HG02610 (cell line): ENCODE results near the gene KLHL42.
"Not testable (repeated sequence)": the region's sequence is repeated elsewhere in the genome, so short reads cannot be mapped to it uniquely, and the experiment has no call there.

Source experiments
- ATAC-seq: cut with Tn5 transposase; IDR thresholded peaks from one replicate; pipeline ENCODE4 v1.9.1; 2021; ENCODE audit warnings: mild to moderate bottlenecking, moderate library complexity; ENCODE audit not compliant: unreplicated experiment

Gene KLHL42, protein sequence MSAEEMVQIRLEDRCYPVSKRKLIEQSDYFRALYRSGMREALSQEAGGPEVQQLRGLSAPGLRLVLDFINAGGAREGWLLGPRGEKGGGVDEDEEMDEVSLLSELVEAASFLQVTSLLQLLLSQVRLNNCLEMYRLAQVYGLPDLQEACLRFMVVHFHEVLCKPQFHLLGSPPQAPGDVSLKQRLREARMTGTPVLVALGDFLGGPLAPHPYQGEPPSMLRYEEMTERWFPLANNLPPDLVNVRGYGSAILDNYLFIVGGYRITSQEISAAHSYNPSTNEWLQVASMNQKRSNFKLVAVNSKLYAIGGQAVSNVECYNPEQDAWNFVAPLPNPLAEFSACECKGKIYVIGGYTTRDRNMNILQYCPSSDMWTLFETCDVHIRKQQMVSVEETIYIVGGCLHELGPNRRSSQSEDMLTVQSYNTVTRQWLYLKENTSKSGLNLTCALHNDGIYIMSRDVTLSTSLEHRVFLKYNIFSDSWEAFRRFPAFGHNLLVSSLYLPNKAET

DNA sequence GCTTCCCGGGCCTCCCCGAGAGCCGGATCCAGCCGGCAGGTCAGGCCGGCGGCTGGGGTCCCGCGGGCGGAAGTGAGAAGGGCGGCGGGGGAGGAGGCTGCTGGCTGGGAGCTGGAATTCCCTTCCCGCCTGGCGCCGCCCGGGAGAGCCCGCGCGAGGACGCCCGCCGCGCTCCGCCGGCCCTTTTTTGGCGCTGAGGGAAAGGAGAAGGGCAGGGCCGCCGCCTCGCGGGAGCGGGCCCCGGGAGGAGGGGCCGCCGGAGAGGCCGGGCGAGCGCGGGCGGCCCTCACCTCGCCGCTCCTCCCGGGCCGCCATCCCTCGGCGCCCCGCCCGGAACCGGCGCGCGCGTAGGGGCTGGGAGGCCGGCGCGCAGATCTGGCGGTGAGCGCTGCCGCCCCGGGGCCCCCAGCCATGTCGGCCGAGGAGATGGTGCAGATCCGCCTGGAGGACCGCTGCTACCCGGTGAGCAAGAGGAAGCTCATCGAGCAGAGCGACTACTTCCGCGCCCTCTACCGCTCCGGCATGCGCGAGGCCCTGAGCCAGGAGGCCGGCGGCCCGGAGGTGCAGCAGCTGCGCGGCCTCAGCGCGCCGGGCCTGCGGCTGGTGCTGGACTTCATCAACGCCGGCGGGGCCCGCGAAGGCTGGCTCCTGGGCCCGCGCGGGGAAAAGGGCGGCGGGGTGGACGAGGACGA is at the start of gene KLHL42, which contains the start of gene MANSC4:
KLHL42 (plus strand) TSS at position 314 of the 692 bp plus-strand sequence; CDS start at position 412, 98 bp downstream.
MANSC4 (minus strand) TSS at position 317 of the 692 bp plus-strand sequence. CDS start 8,960 bp downstream, outside the sequence.
- ATAC-seq, result peak; percentile 79

DNA sequence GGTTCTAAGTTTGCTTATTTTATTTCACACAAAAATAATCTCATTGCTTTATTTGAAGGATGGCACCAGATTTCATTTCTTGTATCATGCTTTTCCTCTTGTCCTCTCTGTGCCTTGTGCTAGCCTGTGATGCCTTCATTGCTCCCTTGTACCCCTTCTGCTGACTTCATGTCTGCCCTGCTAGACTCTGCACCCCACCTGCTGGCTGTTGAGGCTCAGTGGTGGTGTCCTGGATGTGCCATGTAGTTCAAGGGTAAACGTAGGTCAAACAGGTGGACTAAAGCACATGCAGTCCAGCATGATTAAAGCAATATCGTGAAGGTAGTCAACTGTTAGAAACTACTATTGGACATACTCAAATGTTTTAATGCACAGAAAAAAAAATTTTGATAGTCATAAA is 47.8 kb upstream of the KLHL42 start:
- no peak for ATAC-seq

DNA sequence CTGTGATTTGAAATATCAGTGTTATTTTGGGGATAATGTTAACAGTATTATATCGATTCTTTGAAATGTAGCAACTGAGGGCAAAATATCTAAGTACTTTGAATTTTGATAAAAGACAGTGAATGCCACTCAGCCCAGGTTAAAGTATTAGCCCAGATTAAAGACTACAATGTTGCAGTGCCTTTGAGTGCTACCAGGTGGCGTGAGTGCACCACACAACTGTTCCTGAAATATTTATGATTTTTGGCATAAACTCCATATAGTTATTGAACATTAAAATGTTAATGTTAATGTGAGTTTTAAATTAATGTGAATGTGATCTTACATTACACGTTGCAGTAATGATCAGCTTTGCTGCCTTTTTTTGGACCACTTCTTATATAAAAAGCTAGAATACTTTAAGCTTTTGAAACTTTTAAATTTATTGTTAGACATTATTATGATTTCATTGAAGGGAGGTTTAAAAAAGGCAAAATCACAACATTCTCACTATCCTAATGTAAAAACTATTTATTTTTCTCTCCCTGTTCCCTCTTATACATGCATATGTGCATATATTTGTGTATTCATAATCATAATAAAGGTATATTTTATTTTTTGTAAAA is 46.9 kb upstream of the KLHL42 start:
- ATAC-seq, result peak; percentile 68

GRCh38 chr12:27733791-27734190 is 46.2 kb upstream of the KLHL42 start:
- no peak for ATAC-seq

DNA sequence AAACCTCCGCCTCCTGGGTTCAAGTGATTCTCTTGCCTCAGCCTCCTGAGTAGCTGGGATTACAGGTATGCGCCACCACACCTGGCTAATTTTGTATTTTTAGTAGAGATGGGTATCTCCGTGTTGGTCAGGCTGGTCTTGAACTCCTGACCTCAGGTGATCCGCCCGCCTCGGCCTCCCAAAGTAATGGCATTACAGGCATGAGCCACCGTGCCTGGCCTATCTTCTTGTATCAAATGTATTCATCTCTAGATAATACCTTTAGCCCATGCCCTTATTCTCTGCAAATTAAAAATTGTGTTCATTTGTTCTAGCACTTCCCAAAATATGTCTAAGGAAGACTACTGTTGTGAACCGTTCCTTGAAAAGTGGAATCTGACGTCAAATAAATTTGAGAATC is 45.7 kb upstream of the KLHL42 start:
- ATAC-seq, result not testable (repeated sequence)

DNA sequence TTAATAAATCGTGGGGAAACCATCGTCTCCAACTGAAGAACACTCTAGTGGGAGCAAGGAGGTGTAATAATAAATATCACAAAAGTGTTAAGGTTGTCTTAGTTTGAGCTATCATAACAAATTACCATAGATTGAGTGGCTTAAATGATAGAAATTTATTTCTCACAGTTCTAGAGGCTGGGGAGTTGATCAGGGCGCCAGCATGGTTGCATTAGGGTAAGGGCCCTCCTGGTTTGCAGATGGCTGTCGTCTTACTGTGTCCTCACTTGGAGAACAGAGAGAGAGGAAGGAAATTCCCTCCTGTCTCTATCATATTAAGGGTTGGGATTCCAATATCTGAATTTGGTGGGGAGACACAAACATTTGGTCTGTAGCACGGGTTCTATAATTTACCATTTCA is 36.4 kb upstream of the KLHL42 start:
- ATAC-seq, result no peak

DNA sequence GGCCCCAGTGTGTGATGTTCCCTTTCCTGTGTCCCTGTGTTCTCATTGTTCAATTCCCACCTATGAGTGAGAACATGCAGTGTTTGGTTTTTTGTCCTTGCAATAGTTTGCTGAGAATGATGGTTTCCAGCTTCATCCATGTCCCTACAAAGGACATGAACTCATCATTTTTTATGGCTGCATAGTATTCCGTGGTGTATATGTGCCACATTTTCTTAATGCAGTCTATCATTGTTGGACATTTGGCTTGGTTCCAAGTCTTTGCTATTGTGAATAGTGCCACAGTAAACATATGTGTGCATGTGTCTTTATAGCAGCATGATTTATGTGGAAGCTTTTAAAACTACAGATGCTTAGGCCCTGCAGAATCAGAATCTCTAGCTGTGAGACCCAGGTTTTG is 34.3 kb upstream of the KLHL42 start:
- not testable (repeated sequence) for ATAC-seq

- ATAC-seq, result no peak
These were observed 32.8 kb upstream of the KLHL42 start for GRCh38 chr12:27747111-27747820.

GRCh38 chr12:27751386-27752047 is 28.5 kb upstream of the KLHL42 start:
- ATAC-seq, result no peak

GRCh38 chr12:27754795-27755194 is 25.2 kb upstream of the KLHL42 start:
- ATAC-seq, result no peak

- ATAC-seq, result no peak
These were observed 23.3 kb upstream of the KLHL42 start for GRCh38 chr12:27756670-27757195.

DNA sequence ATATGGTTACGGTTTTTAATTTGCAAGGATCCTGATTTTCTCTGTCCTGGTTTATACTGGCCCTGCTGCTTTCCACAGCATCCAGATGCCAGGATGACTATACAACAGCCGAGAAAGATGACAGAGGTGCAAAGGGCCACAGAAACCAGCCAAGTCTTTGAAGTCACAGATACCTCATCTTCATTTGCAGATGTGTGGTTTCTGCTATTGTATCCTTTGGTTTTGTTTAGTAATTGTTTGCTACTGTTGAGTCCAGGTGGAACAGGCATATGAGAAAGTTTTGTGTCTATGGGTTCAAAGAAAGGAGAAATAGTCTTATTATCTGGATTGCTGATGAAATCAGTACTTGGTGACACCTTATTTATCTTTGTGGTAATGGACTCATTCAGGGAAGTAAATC is 17.3 kb upstream of the KLHL42 start:
- ATAC-seq, result peak; percentile 53

DNA sequence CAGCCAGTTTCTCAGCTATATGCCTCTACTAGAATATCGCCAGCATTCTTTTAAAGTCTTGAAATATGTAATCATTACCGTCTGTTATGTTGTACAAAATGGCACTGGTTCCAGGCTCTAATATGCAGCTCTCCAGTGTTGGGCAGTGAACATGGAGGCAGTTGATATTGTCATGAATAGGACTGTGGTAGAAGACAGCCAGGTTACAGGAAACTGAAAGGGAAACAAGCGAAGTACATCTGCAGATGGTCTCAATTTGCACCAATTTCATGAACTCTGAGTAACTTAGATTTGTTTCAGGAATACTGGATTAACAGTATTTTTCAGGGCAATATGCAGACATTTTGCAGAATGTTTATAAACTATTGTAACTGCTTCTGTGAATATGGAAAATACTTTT is 13.4 kb upstream of the KLHL42 start:
- ATAC-seq, result peak; percentile 67

- no peak for ATAC-seq
These were observed 10.8 kb upstream of the KLHL42 start for GRCh38 chr12:27769142-27769673.

DNA sequence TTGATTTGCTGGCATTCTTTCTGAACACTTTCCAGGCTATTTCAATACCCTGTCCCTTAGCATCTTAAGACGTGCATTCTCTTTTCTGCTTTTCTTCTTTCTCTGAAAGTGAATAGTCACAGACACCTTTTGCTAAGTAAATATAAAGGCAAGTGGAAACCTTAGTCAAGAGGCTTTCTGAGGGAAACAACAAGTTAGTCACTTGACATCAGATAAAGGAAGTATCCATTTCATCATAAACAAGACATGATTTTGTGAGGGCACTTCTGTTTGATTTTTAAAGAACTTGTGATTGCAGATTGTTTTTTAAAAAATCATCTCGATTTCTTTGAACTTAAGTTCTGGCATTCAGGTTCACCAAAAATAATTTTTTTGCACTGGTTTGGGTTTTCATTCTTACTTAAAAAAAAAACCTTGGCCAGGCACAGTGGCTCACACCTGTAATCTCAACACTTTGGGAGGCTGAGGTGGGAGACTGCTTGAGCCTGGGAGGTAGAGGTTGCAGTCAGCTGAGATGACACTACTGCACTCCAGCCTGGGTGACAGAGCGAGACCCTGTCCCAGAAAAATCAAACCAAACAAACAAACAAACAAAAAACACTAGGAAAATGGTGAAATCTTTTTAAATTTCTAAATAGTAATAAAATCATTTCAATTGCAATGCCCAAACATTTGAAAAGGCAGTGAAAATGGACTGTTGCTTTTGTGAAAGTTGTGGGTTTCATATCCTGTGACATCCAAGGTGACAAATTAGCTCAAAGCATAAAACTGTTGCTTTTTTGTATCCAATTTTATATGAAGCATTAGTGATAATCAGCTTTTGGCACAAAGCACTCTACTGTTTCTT is 8.3 kb upstream of the KLHL42 start:
- ATAC-seq, result no peak

- ATAC-seq, result no peak
These were observed 7.5 kb upstream of the KLHL42 start for GRCh38 chr12:27772328-27773049.

DNA sequence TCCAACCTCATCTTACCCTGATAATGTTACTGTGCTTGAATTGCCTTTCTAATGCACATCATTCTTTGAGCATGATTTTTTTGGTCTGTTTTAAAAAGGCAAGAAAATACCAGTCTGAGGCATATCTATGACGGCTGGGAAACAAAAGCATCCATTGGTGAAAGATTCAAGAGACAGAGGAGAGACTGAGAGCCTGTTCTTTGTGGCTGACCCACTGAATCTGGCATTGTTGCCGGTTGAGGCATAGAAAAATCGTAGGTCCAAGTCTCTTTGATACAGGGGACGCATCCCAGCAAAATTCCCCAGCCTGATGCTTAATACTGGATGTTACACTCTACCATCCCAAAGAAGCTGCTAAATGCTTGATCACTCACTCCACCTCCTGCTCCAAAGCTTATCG is 2.9 kb upstream of the KLHL42 start:
- no peak for ATAC-seq

DNA sequence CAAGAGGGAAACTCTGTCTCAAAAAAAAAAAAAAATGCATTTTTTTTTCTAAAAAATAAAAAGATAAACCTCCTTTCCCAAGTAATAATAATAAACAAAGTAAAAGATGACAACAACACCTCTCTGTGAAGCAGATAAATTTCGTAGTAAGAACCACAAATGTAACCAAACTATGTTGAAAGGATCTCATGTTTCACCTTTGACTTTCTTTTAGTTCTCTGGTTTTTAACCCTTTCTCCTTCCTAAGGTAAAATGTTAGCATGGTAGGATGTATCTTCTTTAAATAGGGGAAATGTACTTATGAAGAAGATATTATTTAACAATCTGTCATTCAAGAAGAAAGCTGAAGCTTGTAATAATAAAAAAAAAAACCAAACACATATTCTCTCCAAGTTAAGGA is 1.8 kb upstream of the KLHL42 start:
- no peak for ATAC-seq
